LoVo (cell line): ENCODE results near the gene PUS7.
"Not testable (repeated sequence)": the region's sequence is repeated elsewhere in the genome, so short reads cannot be mapped to it uniquely, and the experiment has no call there.

Experiments
- DNase-seq: peaks from one replicate; pipeline ENCODE4 v3.0.0-alpha.2; 2016; ENCODE audit warnings: low spot score

PUS7 gene, protein sequence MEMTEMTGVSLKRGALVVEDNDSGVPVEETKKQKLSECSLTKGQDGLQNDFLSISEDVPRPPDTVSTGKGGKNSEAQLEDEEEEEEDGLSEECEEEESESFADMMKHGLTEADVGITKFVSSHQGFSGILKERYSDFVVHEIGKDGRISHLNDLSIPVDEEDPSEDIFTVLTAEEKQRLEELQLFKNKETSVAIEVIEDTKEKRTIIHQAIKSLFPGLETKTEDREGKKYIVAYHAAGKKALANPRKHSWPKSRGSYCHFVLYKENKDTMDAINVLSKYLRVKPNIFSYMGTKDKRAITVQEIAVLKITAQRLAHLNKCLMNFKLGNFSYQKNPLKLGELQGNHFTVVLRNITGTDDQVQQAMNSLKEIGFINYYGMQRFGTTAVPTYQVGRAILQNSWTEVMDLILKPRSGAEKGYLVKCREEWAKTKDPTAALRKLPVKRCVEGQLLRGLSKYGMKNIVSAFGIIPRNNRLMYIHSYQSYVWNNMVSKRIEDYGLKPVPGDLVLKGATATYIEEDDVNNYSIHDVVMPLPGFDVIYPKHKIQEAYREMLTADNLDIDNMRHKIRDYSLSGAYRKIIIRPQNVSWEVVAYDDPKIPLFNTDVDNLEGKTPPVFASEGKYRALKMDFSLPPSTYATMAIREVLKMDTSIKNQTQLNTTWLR

DNA sequence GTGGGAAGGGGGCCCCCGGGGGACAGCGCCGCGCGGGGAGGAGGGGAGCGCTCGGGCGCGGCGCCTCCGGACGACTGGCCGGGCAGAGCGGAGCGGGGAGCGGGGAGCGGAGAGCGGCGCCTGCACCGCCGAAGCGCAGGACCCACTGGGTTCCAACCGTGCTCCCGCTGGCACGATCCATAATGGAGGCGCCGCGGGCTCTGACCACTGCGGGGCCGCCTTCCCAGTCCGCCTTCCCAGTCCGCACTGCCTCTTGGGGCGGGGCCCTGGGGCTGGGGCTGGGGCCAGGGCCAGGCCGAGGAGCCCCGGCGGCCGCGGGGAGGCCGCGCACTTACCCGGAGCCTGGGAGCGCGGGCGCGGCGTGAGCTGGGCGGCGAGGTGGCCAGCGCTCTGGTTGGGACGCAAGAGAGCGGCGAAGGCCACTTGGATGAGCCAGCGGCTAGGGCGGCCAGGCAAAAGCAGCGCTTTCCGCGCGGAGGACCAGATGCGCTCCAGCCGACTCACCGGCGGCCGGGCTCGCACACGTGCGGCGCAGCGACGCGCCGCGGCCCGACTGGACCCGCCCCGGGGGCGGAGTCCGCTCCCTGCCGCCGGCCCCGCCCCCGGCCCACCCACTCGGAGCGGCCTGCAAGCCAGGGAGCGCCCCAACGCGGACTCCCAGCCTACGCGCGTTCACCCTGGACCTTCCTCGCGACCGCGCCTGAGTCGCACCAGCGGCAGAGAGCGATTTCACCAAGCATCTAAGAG is at the start of gene PUS7:
TSS of gene PUS7 (minus strand) at position 555 of the 747 bp plus-strand sequence. CDS start 13,759 bp downstream, outside the sequence.
- DNase-seq = peak; percentile 96

DNA sequence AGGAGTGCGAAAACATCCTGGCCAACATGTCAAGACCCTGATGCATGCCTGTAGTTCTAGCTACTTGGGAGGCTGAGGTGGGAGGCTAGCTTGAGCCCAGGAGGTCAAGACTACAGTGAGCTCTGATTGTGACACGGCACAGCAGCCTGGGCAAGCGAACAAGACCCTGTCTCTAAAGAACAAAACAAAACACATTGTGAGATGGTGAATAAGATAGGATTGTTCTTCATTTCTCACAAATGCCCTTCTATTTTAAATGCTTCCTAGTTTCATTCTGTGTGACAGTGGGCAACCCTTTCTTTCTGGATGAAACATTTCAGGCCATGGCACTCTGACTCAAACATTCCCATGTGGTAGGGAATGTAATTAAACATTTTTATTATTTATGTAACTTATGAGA is 45.8 kb upstream of the PUS7 start:
- DNase-seq = no peak

DNA sequence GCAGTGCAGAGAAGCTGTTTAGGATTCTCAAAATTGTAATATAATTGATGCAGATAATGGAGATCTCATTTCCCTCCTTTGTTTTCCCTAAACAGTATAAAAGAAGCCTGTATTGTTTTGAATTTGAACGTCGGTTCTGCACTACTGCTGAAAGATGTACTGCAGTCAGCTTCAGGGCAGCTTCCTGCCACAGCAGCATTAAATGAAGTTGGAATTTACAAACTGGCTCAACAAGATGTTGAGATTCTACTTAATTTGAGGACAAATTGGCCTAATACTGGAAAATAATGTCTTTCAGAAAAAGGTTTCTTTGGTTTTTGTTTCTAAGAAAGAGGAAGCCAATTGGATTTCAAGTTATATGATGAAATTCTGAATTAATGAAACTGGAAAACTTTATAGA is 45.0 kb upstream of the PUS7 start:
- no peak for DNase-seq

DNA sequence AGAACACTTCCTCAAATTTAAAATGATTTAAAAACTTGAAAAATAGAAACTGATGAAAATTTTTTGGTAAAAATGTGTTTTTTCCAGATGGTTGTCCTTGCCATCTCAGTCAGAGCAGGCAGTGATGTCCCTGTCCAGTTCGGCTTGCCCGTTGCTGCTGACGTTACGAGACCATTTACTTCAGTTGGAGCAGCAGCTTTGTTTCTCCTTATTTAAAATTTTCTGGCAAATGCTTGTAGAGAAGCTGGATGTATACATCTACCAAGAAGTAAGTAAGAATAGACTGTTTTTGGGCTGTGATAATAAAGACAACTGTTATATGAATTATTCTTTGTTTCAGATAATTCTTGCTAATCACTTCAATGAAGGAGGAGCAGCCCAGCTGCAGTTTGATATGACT is 43.1 kb upstream of the PUS7 start:
- no peak for DNase-seq

DNA sequence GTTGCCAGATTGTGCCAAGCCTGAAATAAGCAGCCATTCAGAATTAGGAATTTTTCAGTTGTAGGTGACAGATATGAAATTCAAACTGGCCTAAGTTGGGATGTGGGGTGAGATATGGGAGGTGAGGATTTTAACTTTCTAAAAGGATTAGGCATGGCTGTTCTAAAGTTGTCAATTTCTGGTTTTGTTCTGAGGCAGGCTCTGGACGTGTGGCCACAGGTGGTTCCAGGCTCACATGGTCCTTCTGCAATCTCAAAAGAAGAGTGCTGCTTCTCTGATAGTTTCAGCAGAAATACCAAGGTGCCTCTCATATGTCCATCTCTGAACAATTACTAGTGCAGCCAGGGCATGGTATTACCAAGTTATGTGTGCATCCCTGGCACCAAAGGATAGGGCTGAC is 37.9 kb upstream of the PUS7 start:
- DNase-seq = no peak

DNA sequence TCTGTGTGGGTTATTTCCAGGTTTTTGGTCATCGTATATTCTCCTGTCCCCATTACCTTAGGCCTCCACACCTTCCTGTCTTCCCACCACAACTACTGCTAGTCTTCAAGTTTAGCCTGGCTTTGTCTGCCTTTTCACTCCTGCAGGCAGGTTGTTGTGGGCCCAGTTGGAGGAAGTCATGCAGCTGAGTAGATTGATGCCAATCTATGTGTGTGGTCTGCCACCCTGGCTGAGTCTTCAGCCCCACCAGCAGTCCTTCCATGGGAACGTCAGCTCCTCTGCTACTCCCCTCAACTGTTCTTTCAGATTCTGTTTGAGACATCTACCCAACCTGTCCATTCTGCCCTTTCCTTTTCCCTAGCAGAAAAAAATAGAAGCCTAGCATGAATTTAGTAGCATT is 16.3 kb upstream of the PUS7 start:
- no peak for DNase-seq

DNA sequence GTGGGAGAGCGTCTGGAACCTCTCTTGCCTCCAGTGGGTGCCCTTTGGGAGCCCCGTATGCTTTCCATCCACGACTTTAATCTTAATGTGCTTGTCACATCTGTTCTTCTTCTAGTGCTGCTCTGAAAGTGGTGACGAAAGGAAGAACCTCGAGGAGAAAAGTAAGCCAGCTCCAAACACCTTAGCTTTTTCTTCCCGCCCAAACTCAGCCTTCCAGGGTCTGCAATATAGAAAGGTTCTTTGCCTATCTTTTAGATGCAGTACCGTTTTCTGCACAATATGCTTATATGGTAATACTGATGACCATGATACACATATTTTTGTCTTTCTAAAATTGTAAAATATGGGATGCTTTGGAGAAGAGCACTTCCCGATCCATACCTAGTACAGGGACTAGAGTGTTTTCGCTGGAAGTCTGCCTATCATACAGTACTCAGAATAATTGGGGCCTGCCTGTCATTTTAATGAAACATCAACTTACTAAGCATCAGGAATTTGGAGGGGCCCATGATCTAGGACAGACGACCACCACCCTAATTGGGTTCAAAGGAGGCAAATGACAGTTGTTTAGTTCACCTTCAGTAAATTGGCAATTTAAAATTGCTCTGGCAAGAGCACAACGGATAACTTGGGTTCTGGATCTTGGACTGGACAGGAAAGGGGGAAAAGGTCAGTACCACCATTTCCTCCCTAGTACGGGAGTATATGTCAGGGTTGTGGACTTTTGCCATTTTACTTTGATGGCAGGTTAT is 10.8 kb upstream of the PUS7 start:
- DNase-seq = no peak

DNA sequence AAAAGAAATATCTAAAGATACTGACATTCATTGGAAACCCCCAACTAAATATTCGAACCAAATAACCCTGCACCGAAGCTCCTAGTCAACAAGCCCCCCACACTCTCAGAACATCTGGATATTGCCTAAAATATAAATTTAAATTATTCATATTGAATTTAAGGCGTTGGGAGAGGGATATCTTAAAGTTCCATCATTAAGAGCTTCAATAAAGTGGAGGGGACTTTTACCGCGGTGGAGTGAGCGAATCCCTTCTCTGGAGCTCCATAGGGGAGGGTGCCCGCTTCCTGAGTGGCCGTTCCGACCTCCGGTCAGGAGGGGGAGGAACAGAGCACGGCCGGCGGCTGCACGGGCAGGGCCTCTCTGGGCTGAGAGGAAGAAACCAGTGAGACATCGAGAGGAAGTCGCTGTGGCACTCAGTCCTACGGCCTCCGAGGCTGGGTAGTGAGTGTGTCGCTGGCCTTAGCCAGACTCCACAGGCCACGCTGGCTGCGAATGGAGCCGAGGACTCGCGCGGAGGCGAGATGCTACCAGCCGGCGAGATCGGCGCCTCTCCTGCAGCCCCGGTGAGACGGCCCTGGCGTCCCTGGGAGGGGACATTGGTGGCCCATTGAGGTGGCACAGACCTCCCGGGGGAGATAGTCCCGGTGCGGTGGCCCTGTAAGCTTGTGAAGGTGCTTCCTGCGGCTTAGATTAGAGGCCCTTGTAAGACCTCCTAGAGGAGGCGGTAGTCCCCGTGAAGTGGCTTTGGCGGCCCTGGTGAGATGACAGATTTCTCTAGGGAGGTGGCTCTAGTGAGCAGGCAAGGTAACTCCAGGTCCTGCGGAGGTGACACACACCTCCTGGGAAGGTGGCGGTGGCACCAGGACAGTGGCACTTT is 10.0 kb upstream of the PUS7 start, which contains the start of gene RINT1:
TSS of gene RINT1 (plus strand) at position 410 of the 880 bp plus-strand sequence. CDS start at position 525, 115 bp downstream.
- DNase-seq = peak; percentile 97

DNA sequence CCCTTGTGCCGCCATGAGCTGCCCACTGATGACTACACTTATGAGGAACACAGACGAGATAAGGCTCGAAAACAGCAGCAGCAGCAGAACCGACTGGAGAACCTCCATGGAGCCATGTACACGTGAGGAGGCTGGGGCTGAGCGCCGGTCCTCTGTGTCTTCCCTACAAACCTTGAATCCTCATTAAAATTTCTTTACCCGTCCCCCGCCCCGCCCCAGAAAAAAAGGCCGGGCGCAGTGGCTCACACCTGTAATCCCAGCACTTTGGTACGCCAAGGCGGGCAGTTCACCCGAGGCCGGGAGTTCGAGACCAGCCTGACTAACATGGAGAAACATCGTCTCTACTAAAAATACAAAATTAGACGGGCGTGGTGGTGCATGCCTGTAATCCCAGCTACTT is 8.5 kb upstream of the PUS7 start:
- DNase-seq = no peak

DNA sequence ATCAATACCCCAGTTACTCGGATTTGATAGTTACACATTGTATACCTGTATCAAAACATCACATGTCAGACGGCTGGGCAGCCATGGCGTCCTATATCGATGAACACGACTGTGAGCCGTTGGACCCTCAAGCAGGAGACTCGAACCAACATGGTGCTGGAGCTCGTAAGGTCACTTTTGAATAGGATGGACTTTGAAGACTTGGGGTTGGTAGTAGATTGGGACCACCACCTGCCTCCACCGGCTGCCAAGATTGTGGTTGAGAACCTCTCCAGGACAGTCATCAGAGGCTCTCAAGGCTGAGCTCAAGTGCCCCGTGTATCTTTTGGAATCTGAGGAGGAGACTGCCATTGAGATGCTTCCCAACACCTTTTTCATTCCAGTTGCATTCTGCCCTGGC is 8.1 kb upstream of the PUS7 start:
- no peak for DNase-seq

DNA sequence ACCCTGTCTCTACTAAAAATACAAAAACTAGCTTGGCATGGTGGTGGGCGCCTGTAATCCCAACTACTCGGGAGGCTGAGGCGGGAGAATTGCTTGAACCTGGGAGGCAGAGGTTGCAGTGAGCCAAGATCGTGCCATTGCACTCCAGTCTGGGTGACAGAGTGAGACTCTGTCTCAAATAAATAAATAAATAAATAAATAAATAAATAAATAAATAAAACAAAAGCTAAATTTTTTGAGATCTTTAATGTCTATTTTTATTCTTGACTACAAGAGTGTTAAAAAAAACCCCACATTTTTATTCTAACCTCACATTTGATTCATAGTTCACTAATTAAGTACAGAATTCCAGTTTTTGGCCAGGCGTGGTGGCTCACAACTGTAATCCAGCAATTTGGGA is 5.7 kb upstream of the PUS7 start:
- not testable (repeated sequence) for DNase-seq

DNA sequence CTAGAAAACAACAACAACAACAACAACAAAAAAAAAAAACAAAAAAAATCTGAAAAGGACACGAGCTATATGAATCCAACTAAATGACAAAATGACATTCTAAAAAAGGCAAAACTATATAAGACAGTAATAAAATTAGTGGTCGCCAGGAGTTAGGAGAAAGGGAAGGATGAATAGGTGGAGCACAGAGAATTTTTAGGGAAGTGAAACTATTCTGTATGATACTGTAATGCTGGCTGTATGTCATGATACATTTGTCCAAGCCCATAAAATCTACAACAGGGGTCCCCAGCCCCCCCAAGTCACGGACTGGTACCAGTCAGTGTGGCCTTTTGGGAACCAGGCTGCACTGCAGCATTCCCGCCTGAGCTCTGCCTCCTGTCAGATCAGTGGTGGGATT is 2.8 kb upstream of the PUS7 start:
- no peak for DNase-seq

DNA sequence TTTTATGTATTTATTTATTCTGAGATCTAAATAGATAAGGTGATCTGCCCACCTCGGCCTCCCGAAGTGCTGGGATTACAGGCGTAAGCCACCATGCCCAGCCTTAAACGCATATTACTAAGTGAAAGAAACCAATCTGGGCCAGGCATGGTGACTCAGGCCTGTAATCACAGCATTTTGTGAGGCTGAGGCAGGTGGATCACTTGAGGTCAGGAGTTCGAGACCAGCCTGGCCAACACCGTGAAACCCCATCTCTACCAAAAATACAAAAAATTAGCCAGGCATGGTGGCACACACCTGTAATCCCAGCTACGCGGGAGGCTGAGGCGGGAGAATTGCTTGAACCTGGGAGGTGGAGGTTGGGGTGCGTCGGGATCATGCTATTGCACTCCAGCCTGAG is 2.4 kb upstream of the PUS7 start:
- not testable (repeated sequence) for DNase-seq

DNA sequence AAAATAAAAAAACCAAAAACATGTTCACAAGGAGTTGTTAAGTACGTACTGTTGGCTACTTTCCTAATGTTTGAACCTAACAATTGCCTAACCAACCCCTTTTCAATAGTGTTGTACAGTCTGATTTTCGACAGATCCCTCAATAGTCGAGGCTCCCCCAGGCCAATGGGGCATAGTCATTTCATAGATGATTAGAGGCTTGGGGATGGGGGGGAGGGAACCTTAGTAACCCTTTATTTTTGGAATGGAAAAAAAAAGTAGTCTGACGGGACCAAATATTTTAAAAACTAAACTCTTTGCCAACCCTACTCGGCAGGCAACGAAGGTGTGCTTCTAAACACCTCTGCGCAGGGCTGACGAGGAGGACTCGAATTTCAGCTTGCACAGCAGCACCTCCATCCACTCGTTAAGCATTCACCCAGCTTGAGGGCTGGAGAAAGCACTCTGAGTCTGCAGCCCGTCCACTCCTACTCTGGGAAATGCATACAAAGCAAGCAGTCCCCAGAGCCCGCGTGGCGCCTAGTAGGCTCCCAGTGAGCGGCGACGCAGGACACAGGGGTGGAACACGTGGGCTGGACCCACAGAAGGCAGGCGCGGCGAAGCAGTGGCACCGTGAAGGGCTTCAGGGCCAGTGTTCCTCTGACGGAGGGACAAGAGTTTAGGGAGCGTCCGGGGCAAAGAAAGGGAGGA is 899 bp downstream of the PUS7 start:
- peak; percentile 50 for DNase-seq

DNA sequence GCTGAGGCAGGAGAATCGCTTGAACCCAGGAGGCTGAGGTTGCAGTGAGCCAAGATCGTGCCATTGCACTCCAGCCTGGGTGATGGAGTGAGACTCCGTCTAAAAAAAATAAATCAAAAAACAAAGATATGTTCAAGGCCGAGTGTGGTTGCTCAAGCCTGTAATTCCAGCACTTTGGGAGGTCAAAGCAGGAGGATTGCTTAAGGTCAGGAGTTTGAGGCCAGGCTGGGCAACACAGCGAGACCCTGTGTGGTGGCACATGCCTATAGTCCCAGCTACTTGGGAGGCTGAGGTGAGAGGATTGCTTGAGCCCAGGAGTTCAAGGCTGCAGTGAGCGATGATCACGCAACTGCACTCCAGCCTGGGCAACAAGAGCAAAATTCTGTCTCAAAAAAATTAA is 1.5 kb downstream of the PUS7 start:
- DNase-seq = not testable (repeated sequence)

DNA sequence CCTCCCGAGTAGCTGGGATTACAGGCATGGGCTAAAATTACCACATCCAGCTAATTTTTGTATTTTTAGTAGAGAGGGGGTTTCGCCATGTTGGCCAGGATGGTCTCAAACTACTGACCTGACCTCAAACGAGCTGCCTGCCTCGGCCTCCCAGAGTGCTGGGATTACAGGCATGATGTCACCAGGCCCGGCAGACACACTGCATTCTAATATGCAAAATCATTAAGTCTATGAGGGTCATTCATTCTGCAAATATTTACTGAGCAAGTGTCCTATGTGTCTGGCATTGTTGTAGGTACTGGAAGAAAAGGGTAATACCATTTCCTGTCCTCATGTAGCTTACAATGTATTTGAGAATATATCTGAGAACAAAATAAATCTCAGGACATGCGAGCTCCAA is 2.7 kb downstream of the PUS7 start:
- DNase-seq = no peak

DNA sequence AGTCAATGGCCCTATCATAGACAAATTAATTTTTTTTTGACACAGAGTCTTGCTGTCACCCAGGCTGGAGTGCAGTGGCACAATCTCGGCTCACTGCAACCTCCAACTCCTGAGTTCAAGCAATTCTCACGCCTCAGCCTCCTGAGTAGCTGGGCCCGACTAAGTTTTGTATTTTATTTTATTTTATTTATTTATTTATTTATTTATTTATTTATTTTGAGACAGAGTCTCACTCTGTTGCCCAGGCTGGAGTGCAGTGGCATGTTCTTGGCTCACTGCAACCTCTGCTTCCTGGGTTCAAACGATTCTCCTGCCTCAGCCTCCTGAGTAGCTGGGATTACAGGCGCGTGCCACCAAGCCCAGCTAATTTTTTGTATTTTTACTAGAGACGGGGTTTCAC is 6.5 kb downstream of the PUS7 start:
- not testable (repeated sequence) for DNase-seq

DNA sequence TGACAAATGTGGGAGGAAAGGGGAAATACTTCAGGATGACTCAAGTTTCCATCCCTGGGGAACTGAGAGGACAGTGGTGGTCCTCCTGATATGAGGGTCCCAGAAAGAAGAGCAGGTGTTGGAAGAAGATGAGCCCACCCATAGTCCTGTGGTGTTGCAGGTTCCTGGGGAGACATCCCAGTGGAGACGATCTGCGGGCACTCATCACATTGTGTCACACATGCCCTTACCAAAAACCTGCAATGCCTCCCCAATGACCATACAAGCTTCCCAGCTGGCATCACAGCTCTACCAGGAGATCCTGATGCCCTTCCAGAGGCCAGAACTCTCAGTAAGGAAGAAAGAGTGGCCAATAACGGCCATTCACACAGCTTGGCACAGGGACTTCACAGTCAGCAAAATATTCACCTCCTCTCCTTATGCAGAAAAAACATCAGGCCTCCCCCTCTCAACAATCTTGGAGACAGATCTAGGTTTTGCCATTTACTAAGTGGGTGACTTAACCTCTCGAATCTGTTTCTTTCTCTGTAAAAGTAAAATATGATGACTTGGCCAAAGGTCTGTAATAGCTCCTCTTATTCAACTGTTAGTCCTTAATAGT is 9.0 kb downstream of the PUS7 start:
- no peak for DNase-seq

DNA sequence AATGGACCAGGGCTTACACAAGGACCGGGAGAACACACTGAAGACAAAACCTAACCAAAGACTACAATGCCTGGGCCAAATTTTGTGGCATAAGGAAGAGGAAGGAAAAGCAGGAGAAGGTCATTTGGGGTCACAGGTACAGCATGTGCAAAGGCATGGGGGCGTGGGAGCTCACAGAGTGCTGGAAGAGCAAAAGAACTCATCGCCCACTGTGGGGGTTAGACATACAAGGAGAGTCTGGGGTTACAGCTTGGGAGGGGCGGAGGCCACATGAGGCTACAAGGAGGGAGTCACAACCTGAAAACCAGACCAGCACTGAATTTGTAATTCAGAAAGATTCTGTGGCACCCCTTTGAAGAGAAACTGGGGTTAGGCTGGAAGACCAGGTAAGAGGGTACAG is 9.7 kb downstream of the PUS7 start:
- DNase-seq = no peak

DNA sequence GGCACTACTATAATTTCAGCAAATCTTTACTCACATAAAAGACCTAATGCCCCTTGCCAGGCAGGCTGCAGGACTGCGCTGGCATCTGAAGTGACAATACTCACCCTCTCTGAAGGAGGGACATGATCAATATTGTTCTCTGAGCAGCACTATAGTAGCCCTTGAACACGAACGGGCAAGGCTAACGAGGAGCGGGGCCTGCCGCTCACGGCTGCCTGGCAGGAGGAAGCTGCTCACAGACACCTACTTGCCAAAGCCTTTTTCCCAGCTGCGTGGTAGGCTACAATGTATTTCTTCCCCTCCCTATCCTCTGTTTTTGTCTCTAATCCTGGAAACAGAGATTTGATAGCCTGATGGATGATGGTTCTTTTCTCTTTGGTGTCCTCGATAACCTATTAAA is 19.9 kb downstream of the PUS7 start:
- DNase-seq = no peak
